Upper lobe of left lung (tissue), 6 donors: Measurements from ENCODE around the gene CDKN1C. TPM values are rescaled to one million over a fixed set of nuclear protein-coding genes. Genes with fewer than 3 reads are reported as not detected.

Experiments used
- ATAC-seq, 2 donors: fragments of 200-7000 bp; cut with Tn5 transposase; one replicate each; pipeline ENCODE4 v1.9.1; 2022; ENCODE audit warnings: mild to moderate bottlenecking in 2 of 2, moderate library complexity in 2 of 2; ENCODE audit not compliant: low FRiP score in 2 of 2
- DNase-seq, 2 donors: peaks; one replicate each; pipeline ENCODE4 v3.0.0-alpha.2; 2019 to 2020
- H3K27ac ChIP-seq, 4 donors: fragments of 200-600 bp; sonication (generic); one replicate each; pipeline ENCODE4 v1.5.1; 2016 to 2019
- H3K27me3 ChIP-seq, 4 donors: fragments of 200-600 bp; sonication (generic); one replicate each; pipeline ENCODE4 v1.5.1; 2017 to 2019
- H3K36me3 ChIP-seq, 4 donors: fragments of 200-600 bp; sonication (generic); one replicate each; pipeline ENCODE4 v1.5.1; 2016 to 2019
- H3K4me1 ChIP-seq, 4 donors: fragments of 200-600 bp; sonication (generic); one replicate each; pipeline ENCODE4 v1.5.1; 2018 to 2019
- H3K4me3 ChIP-seq, 4 donors: fragments of 200-600 bp; sonication (generic); one replicate each; pipeline ENCODE4 v1.5.1; 2017 to 2019; ENCODE audit warnings: mild to moderate bottlenecking in 2 of 4, moderate library complexity in 1 of 4
- H3K9me3 ChIP-seq, 4 donors: fragments of 200-600 bp; sonication (generic); one replicate each; pipeline ENCODE4 v1.5.1; 2018 to 2019
- CTCF ChIP-seq, 6 experiments: fragments of 450-650 bp in 4 of 6; fragments of 200-600 bp in 2 of 6; sonication (generic) in 2 of 6; IDR thresholded peaks; one replicate each; pipeline ENCODE4 v1.5.1; 2016 to 2019; ENCODE audit warnings: antibody characterized with exemption in 6 of 6
- EP300 ChIP-seq, 4 donors: sonication (generic); formaldehyde crosslinking; IDR thresholded peaks; one replicate each; pipeline ENCODE4 v1.5.1; 2017; ENCODE audit warnings: antibody characterized with exemption in 4 of 4, control low read depth in 2 of 4
- POLR2A ChIP-seq, 4 donors: fragments of 450-650 bp; IDR thresholded peaks; one replicate each; pipeline ENCODE4 v1.5.1; 2016 to 2017; ENCODE audit warnings: antibody characterized with exemption in 4 of 4, mild to moderate bottlenecking in 2 of 4
- POLR2AphosphoS5 ChIP-seq, 2 donors: sonication (generic); formaldehyde crosslinking; IDR thresholded peaks; one replicate each; pipeline ENCODE4 v1.5.1; 2017; ENCODE audit warnings: antibody characterized with exemption in 2 of 2
- WGBS, 2 donors: methylation state at CpG; one replicate each; pipeline ENCODE4 v1.1.5; 2017 to 2018; 5-methylcytosine and 5-hydroxymethylcytosine counted together
- total RNA-seq, 6 donors: library from RNA; depleted of rRNA in 4 of 6; stranded (reverse); fragments of >200 nt in 4 of 6; gene quantifications; one replicate each; pipeline versions ENCODE4 v1.1.0 to v1.2.1, GENCODE V29; 2016 to 2021
- donor health status: DM: no; HTN: no; CAD: no; lungs with moderate emphysema.
- donor health status: DM: no; HTN: yes; CAD: no; lungs with severe emphysema.

Gene CDKN1C
- total RNA-seq, 6 donors from 2014 or later, result 23.4 to 71.9 (median 33.6) TPM

- Histone ChIP-seq H3K4me3 (no peak overlapping the region), H3K9me3 (no peaks in the 10 kb centered on the region), H3K27ac (no peak overlapping the region), H3K4me1 (no peaks in the 10 kb centered on the region), H3K36me3 (no peaks in the 10 kb centered on the region), H3K27me3 (no peaks in the 10 kb centered on the region)
- no peak for TF ChIP-seq POLR2A (IDR thresholded peaks at IDR 0.05)
- TF ChIP-seq CTCF (IDR thresholded peaks at IDR 0.05), result no peak
- 89 to 90% methylated on average over 12 of the region's 12 CpGs for WGBS, 2 donors
- DNase-seq, result no peak
- ATAC-seq, result no peak
Measured at GRCh38 chr11:2920343-2920742, 34.8 kb upstream of the CDKN1C start.

GRCh38 chr11:2919837-2920236 is 34.3 kb upstream of the CDKN1C start:
- peaks cover 0 to 1% (median under 1%) of the 10 kb centered on the region in 4 donors for H3K4me1 ChIP-seq
- H3K9me3 ChIP-seq, result no peaks in the 10 kb centered on the region
- ATAC-seq, result no peak
- peak in 1 of 2 donors; percentile 74 for DNase-seq
- TF ChIP-seq EP300 (IDR thresholded peaks at IDR 0.05) (no peak), POLR2A (IDR thresholded peaks at IDR 0.05) (no peak), POLR2AphosphoS5 (IDR thresholded peaks at IDR 0.05) (no peak), CTCF (IDR thresholded peaks at IDR 0.05) (no peak)
- WGBS, 2 donors, result 95% methylated on average over 11 of the region's 13 CpGs; no CpG with 5 or more reads in 1 of the 2 donors
- H3K36me3 ChIP-seq, result no peaks in the 10 kb centered on the region
- H3K4me3 ChIP-seq, result no peak overlapping the region
- no peaks in the 10 kb centered on the region for H3K27me3 ChIP-seq
- no peak overlapping the region for H3K27ac ChIP-seq

GRCh38 chr11:2919188-2919587 is 33.6 kb upstream of the CDKN1C start:
- WGBS, 2 donors, result 90% methylated on average over 9 of the region's 9 CpGs; no CpG with 5 or more reads in 1 of the 2 donors
- H3K4me3 ChIP-seq, result no peak overlapping the region
- H3K9me3 ChIP-seq, result no peaks in the 10 kb centered on the region
- no peaks in the 10 kb centered on the region for H3K36me3 ChIP-seq
- DNase-seq (peak in 1 of 2 donors; percentile 63), ATAC-seq (no peak)
- no peak for TF ChIP-seq EP300 (IDR thresholded peaks at IDR 0.05)
- no peak for TF ChIP-seq POLR2A (IDR thresholded peaks at IDR 0.05)
- TF ChIP-seq POLR2AphosphoS5 (IDR thresholded peaks at IDR 0.05), result no peak
- TF ChIP-seq CTCF (IDR thresholded peaks at IDR 0.05), result no peak
- H3K27ac ChIP-seq, result no peak overlapping the region
- peaks cover 0 to 8% (median 5%) of the 10 kb centered on the region in 4 donors for H3K4me1 ChIP-seq
- H3K27me3 ChIP-seq, result no peaks in the 10 kb centered on the region

- Histone ChIP-seq H3K4me3 (no peak overlapping the region), H3K27ac (no peak overlapping the region), H3K9me3 (no peaks in the 10 kb centered on the region), H3K36me3 (no peaks in the 10 kb centered on the region), H3K4me1 (peaks cover under 1 to 19% (median 12%) of the 10 kb centered on the region in 4 donors), H3K27me3 (no peaks in the 10 kb centered on the region)
- 83 to 88% methylated on average over 12 to 25 of the region's 25 CpGs for WGBS, 2 donors
- DNase-seq (peak in 1 of 2 donors; percentile 79), ATAC-seq (no peak)
- TF ChIP-seq EP300 (IDR thresholded peaks at IDR 0.05), result no peak
- TF ChIP-seq POLR2AphosphoS5 (IDR thresholded peaks at IDR 0.05), result no peak
- no peak for TF ChIP-seq POLR2A (IDR thresholded peaks at IDR 0.05)
- no peak for TF ChIP-seq CTCF (IDR thresholded peaks at IDR 0.05)
Measured at GRCh38 chr11:2917842-2918490, 32.4 kb upstream of the CDKN1C start.
